Endothelial cell (in vitro differentiated cells): ENCODE results near the gene KLHL8. TPM values are rescaled to one million over a fixed set of nuclear protein-coding genes. Genes with fewer than 3 reads are reported as not detected.
A peak's percentile ranks its signal among the peaks of the same experiment; 100 is the strongest.

Experiments
- DNase-seq: peaks from one replicate; pipeline ENCODE4 v3.0.0; 2021; ENCODE audit warnings: low spot score
- H3K27ac Mint-ChIP-seq: one replicate; pipeline ENCODE4 v1.8.0; 2021; ENCODE audit warnings: mixed read lengths, inconsistent platforms; ENCODE audit not compliant: unreplicated experiment
- H3K27me3 Mint-ChIP-seq: one replicate; pipeline ENCODE4 v1.8.0; 2021; ENCODE audit warnings: mild to moderate bottlenecking, moderate library complexity, mixed read lengths, inconsistent platforms; ENCODE audit not compliant: unreplicated experiment
- H3K36me3 Mint-ChIP-seq: one replicate; pipeline ENCODE4 v1.8.0; 2021; ENCODE audit warnings: mild to moderate bottlenecking, low read depth, mixed read lengths, inconsistent platforms; ENCODE audit not compliant: unreplicated experiment
- H3K4me1 Mint-ChIP-seq: one replicate; pipeline ENCODE4 v1.8.0; 2021; ENCODE audit warnings: mild to moderate bottlenecking, mixed read lengths, inconsistent platforms; ENCODE audit not compliant: unreplicated experiment
- H3K4me3 Mint-ChIP-seq: one replicate; pipeline ENCODE4 v1.8.0; 2021; ENCODE audit warnings: mild to moderate bottlenecking, mixed read lengths, inconsistent platforms; ENCODE audit not compliant: unreplicated experiment
- H3K9me3 Mint-ChIP-seq: one replicate; pipeline ENCODE4 v1.8.0; 2021; ENCODE audit warnings: mixed read lengths, inconsistent platforms; ENCODE audit not compliant: unreplicated experiment
- total RNA-seq: library from RNA; stranded (reverse); fragmentation: NEBNext Ultra II Directional; extraction: Animal tissue kit (Norgen Biotek cat#: 25700); gene quantifications from one replicate; pipeline ENCODE4 v1.2.1, GENCODE V29; 2021; ENCODE audit not compliant: unreplicated experiment
- TF ChIP-seq, protein P1 (sequence below): fragments of 200-600 bp; sonication (generic); IDR thresholded peaks from one replicate; pipeline ENCODE4 v1.5.0; 2021; ENCODE audit warnings: antibody characterized with exemption; ENCODE audit not compliant: unreplicated experiment

Gene KLHL8
- total RNA-seq, 1 donor from 2014 or later, result 7.2 TPM

DNA sequence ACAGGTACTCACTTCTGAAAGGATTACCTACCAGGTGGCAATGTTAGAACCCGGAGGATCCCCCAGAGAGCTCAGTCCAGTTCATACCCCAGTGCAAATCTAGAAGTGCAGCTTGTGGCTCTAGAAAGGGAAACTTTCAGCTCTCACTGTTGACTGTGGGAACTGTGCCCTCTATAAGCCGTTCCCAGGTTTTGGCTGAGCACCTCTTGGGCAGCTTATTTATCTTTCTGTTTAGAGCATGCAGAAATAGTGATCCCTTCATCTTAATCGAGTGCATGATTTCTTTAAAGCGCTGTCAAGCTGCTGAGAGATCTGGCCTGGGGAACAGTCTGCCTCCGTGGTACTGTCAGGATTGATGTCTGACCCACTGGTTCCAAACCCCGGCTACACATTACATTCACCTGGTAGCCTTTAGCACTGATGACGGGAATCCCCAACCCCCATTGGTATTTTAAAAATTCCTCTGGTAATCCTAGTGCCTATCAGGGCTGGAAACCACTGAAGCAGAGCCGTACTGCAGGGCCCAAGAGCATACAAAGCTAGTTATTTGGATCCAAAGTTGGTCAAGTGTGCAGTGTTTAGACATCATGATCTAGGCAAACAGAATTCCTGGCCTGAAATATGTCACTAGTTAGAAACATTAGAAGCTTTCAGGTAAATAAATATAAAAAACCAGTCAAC is 103.2 kb downstream of the KLHL8 start:
- no peak overlapping the region for H3K27ac Mint-ChIP-seq
- H3K4me3 Mint-ChIP-seq, result peak overlapping the region; percentile 6
- H3K9me3 Mint-ChIP-seq, result no peaks in the 10 kb centered on the region
- H3K27me3 Mint-ChIP-seq, result peaks cover 4% of the 10 kb centered on the region
- no peak for DNase-seq
- TF ChIP-seq, protein P1, sequence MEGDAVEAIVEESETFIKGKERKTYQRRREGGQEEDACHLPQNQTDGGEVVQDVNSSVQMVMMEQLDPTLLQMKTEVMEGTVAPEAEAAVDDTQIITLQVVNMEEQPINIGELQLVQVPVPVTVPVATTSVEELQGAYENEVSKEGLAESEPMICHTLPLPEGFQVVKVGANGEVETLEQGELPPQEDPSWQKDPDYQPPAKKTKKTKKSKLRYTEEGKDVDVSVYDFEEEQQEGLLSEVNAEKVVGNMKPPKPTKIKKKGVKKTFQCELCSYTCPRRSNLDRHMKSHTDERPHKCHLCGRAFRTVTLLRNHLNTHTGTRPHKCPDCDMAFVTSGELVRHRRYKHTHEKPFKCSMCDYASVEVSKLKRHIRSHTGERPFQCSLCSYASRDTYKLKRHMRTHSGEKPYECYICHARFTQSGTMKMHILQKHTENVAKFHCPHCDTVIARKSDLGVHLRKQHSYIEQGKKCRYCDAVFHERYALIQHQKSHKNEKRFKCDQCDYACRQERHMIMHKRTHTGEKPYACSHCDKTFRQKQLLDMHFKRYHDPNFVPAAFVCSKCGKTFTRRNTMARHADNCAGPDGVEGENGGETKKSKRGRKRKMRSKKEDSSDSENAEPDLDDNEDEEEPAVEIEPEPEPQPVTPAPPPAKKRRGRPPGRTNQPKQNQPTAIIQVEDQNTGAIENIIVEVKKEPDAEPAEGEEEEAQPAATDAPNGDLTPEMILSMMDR, result no peak
- peaks cover 35% of the 10 kb centered on the region for H3K36me3 Mint-ChIP-seq
- peaks cover 3% of the 10 kb centered on the region for H3K4me1 Mint-ChIP-seq

DNA sequence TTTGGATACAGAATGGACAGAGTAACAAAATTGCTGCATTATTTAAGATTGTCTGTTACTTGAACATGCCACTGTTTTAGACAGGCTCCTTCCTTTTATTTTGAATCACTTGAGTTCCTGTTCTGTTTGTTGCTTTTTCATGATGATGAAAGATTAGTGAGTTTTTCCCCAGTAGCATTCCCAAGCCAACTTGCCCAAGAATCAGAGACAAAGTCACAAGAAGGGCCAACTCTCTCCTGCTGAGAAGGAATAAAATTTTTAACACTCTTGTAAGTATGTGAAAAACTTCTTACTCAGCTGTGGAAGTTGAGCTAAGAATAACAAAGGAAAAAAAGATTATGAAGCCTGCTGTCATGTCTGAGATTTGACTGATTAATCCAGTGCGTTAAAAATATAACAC is 104.2 kb downstream of the KLHL8 start:
- peaks cover 4% of the 10 kb centered on the region for H3K27me3 Mint-ChIP-seq
- TF ChIP-seq, protein P1, result no peak
- H3K4me1 Mint-ChIP-seq, result peaks cover 3% of the 10 kb centered on the region
- no peak overlapping the region for H3K27ac Mint-ChIP-seq
- H3K9me3 Mint-ChIP-seq, result no peaks in the 10 kb centered on the region
- peak overlapping the region; percentile 6 for H3K4me3 Mint-ChIP-seq
- no peak for DNase-seq
- H3K36me3 Mint-ChIP-seq, result peaks cover 33% of the 10 kb centered on the region

DNA sequence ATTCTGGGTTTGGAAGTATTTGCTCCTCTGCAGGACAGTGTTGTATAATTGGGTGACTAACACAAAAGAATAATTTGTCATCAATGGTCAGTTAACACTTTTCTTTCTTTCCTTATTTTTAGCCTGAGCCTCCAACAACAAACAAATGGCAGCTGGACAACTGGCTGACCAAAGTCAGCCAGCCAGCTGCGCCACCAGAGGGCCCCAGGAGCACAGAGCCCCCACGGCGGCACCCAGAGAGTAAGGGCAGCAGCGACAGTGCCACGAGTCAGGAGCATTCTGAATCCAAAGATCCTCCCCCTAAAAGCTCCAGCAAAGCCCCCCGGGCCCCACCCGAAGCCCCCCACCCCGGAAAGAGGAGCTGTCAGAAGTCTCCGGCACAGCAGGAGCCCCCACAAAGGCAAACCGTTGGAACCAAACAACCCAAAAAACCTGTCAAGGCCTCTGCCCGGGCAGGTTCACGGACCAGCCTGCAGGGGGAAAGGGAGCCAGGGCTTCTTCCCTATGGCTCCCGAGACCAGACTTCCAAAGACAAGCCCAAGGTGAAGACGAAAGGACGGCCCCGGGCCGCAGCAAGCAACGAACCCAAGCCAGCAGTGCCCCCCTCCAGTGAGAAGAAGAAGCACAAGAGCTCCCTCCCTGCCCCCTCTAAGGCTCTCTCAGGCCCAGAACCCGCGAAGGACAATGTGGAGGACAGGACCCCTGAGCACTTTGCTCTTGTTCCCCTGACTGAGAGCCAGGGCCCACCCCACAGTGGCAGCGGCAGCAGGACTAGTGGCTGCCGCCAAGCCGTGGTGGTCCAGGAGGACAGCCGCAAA is 106.0 kb downstream of the KLHL8 start:
- H3K4me1 Mint-ChIP-seq, result no peaks in the 10 kb centered on the region
- peaks cover 18% of the 10 kb centered on the region for H3K36me3 Mint-ChIP-seq
- peak; percentile 19 for DNase-seq
- H3K27me3 Mint-ChIP-seq, result peaks cover 2% of the 10 kb centered on the region
- H3K4me3 Mint-ChIP-seq, result no peak overlapping the region
- TF ChIP-seq, protein P1, result peak; percentile 28
- no peak overlapping the region for H3K27ac Mint-ChIP-seq
- H3K9me3 Mint-ChIP-seq, result no peaks in the 10 kb centered on the region

DNA sequence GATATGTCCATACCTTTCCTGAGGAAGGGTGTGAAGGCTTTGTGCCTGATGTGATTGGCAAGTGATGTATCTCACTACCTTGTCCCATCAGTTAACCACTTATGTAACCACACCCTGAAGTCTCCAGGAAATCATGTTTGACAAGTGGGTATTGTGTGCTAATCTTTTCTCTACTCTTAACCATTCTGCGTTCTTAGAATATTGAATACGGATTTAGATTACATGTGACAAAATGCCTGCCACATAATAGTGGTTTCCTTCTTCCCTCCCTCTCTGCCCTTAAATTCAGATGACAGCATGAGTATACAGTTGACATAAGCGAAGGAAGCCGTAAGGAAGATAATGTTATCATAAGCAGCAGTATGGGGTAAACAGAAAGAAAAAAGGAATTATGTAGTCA is 108.4 kb downstream of the KLHL8 start:
- no peaks in the 10 kb centered on the region for H3K9me3 Mint-ChIP-seq
- no peak for DNase-seq
- H3K27me3 Mint-ChIP-seq, result peaks cover 2% of the 10 kb centered on the region
- no peaks in the 10 kb centered on the region for H3K4me1 Mint-ChIP-seq
- peaks cover 24% of the 10 kb centered on the region for H3K36me3 Mint-ChIP-seq
- no peak overlapping the region for H3K27ac Mint-ChIP-seq
- TF ChIP-seq, protein P1, result no peak
- no peak overlapping the region for H3K4me3 Mint-ChIP-seq

Other genes starting within 250 kb of the KLHL8 start
- not detected for gene HSD17B13, start 102.3 kb upstream of the KLHL8 start, total RNA-seq
- gene HSD17B11, start 170.6 kb upstream of the KLHL8 start, total RNA-seq, result 27.2 TPM
- gene NUDT9, start 202.0 kb upstream of the KLHL8 start, total RNA-seq, result 16.6 TPM